ENCODE data around the gene CASKIN1. TPM values are rescaled to one million over a fixed set of nuclear protein-coding genes. Genes with fewer than 3 reads are reported as not detected.

CASKIN1 gene
- total and polyA plus RNA-seq, 2 of the 8 experiments (the other 6 are each of a cell fraction or from before 2014, with no cell fraction given), result 1.2 to 6.4 TPM

DNA sequence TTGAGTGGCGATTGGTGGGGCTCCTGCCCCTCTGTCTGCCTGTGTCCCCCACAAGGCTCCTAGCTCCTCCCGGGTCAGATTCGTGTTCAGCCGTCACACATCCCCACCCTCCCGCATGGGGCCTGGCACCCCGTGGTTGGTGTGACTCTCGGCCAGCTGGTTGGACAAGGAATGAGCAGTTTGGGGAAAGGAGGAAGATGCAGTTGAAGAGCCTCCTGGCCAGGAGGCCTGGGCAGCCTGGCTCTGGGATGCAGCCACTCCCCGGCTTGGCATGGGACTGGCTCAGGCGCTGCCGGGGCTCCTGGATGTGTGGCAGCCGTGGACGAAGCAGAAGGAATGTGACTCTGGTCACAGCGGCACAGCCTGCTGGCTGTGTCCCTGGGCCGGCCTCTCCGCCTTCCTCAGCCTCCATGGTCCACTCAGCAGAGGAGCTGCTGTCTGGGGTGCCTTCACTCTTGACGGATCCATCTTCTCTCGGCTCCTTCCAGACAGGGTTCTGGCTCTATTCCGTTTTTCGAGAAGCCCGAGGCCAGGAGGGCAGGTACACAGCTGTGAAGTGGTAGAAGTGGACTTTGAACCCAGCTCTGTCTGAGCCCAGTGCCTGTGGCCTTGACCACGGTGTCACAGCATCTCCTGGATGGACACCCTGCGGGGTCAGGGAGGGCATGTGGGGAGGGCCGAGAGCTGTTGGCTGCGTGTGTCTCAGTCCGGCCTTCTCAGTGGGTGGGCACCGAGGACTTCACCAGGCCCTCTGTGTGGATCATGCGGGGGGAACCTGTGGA lies 38.7 kb downstream of the CASKIN1 start:
- Histone ChIP-seq H3K79me2 (ENCODE audit: control insufficient read depth in 1 of 2, insufficient read depth in 2 of 2, low read length in 2 of 2) (peaks cover 45 to 90% of the 10 kb centered on the region in 2 experiments), H4K8ac (ENCODE audit: extremely low read depth, insufficient read depth, low read length) (no peak overlapping the region), H3K4me1 (replicated peaks in 1 of 4; ENCODE audit: control insufficient read depth in 3 of 4, insufficient read depth in 4 of 4, low read length in 3 of 4) (peaks cover 0 to 37% (median 23%) of the 10 kb centered on the region in 4 experiments; a peak in 5 of 7 replicates), H2BK20ac (ENCODE audit: low read length) (no peak overlapping the region), H3K4ac (replicated peaks; ENCODE audit: insufficient read length, low read depth, low read length) (no peak overlapping the region), H3K9ac (replicated peaks in 1 of 4; ENCODE audit: extremely low read depth in 1 of 4, low read depth in 3 of 4, low read length in 3 of 4) (peak overlapping the region in 1 of 4 experiments; percentile 11; a peak in 1 of 7 replicates), H2BK120ac (replicated peaks; ENCODE audit: low read depth, low read length) (no peak overlapping the region), H3K23ac (ENCODE audit: insufficient read length) (no peak overlapping the region), H3K18ac (ENCODE audit: extremely low read depth, low read length) (no peak overlapping the region), H3K27me3 (replicated peaks in 1 of 4; ENCODE audit: control insufficient read depth in 3 of 4, extremely low read depth in 1 of 4, insufficient read depth in 3 of 4, low read length in 3 of 4) (no peaks in the 10 kb centered on the region), H3K23me2 (ENCODE audit: low read depth, low read length) (peaks cover 22% of the 10 kb centered on the region; the same call in 1 of the 2 replicates), H4K91ac (replicated peaks; ENCODE audit: insufficient read length, low read length) (no peak overlapping the region), H4K20me1 (replicated peaks in 1 of 2; ENCODE audit: control insufficient read depth in 1 of 2, insufficient read depth in 2 of 2, low read length in 2 of 2) (peaks cover 37 to 65% of the 10 kb centered on the region in 2 experiments), H3K4me2 (ENCODE audit: insufficient read depth in 1 of 2, low read depth in 2 of 2, low read length in 2 of 2) (peak overlapping the region; percentile 67 to 91; a peak in 3 of 4 replicates), H2BK15ac (ENCODE audit: low read length) (no peak overlapping the region), H3K36me3 (ENCODE audit: control insufficient read depth in 2 of 4, insufficient read depth in 4 of 4, low read length in 3 of 4) (peaks cover 5 to 22% (median 12%) of the 10 kb centered on the region in 4 experiments; a peak in 7 of 8 replicates), H3K27ac (ENCODE audit: low read depth, low read length) (no peak overlapping the region), H2BK12ac (ENCODE audit: low read depth, low read length) (no peak overlapping the region), H2AK5ac (ENCODE audit: low read depth, low read length) (no peak overlapping the region), H3K14ac (ENCODE audit: insufficient read length) (no peak overlapping the region), H3K79me1 (ENCODE audit: low read depth, low read length) (peaks cover 25% of the 10 kb centered on the region), H2AFZ (ENCODE audit: low read length) (no peak overlapping the region), H3K4me3 (ENCODE audit: extremely low read depth in 1 of 4, insufficient read depth in 2 of 4, low read depth in 3 of 4, low read length in 4 of 4) (peak overlapping the region in 1 of 4 experiments; percentile 100; a peak in 2 of 8 replicates), H4K5ac (ENCODE audit: insufficient read length, low read depth, low read length) (no peak overlapping the region), H3K9me3 (ENCODE audit: insufficient read depth in 2 of 2, low read depth in 1 of 2, low read length in 1 of 2) (no peaks in the 10 kb centered on the region), H2BK5ac (ENCODE audit: low read depth, low read length) (no peak overlapping the region), H3K56ac (replicated peaks; ENCODE audit: insufficient read length, low read depth, low read length) (no peak overlapping the region)
- WGBS, 2 experiments (ENCODE audit: extremely low coverage in 1 of 2, insufficient coverage in 1 of 2, insufficient read length in 1 of 2, insufficient replicate concordance in 2 of 2, low coverage in 1 of 2, low lambda C conversion rate in 2 of 2, missing lambda C conversion rate in 1 of 2), result 92% methylated on average over 27 of the region's 27 CpGs; no CpG with 5 or more reads in 1 of the 2 experiments
- ChIA-PET CTCF (ENCODE audit: partially characterized antibody) (interaction anchor here (0.7 to 3.1 kb wide), 4 partner anchors 10 to 37 kb away, joined by 3 to 10 read pairs (median 4); no protein-coding TSS in a partner anchor), POLR2A (ENCODE audit: partially characterized antibody) (interaction anchor here (0.5 to 15.0 kb wide), 11 partner anchors 11 to 135 kb away, joined by 3 to 312 read pairs (median 5); partner anchors contain the start of genes BRICD5, DNASE1L2, ECI1 and MLST8)
- FAIRE-seq (no peak), DNase-seq (ENCODE audit: low read depth in 1 of 2, low spot score in 2 of 2) (no peak)
- TF ChIP-seq YY1 (IDR thresholded peaks at IDR 0.05; ENCODE audit: low read depth, low read length), result no peak
- no peak for TF ChIP-seq EGR1 (IDR thresholded peaks at IDR 0.05; ENCODE audit: borderline replicate concordance, low read depth, low read length)
- TF ChIP-seq TCF12 (IDR thresholded peaks at IDR 0.05; ENCODE audit: low read depth, low read length), result no peak
- TF ChIP-seq SP4 (IDR thresholded peaks at IDR 0.05; ENCODE audit: low read length), result no peak
- TF ChIP-seq EZH2 (IDR thresholded peaks at IDR 0.05; ENCODE audit: low read depth, low read length, severe bottlenecking), result no peak
- TF ChIP-seq SAP30 (IDR thresholded peaks at IDR 0.05; ENCODE audit: insufficient read depth, insufficient replicate concordance, low read length), result no peak
- TF ChIP-seq SIN3A (conservative IDR thresholded peaks at IDR 0.05 in 1 of 2, IDR thresholded peaks at IDR 0.05 in 1 of 2; ENCODE audit: low read depth in 1 of 2, low read length in 2 of 2), result no peak
- TF ChIP-seq, protein P1, sequence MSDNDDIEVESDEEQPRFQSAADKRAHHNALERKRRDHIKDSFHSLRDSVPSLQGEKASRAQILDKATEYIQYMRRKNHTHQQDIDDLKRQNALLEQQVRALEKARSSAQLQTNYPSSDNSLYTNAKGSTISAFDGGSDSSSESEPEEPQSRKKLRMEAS (IDR thresholded peaks at IDR 0.05), result no peak
- no peak for TF ChIP-seq POU5F1 (IDR thresholded peaks at IDR 0.05; ENCODE audit: low read depth, low read length)

Measured in H1 (cell line).